Mucosa of stomach (tissue), 1 donor: Measurements from ENCODE around the gene HNRNPL.
"Not testable (repeated sequence)": the region's sequence is repeated elsewhere in the genome, so short reads cannot be mapped to it uniquely, and the experiment has no call there.

ENCODE experiments used
- H3K27me3 ChIP-seq: one replicate; pipeline ENCODE4 v1.7.0; 2013; ENCODE audit warnings: mild to moderate bottlenecking, low read length; ENCODE audit not compliant: control insufficient read depth, insufficient read depth
- H3K36me3 ChIP-seq: one replicate; pipeline ENCODE4 v1.7.0; 2013; ENCODE audit warnings: low read length; ENCODE audit not compliant: control insufficient read depth, insufficient read depth
- H3K4me1 ChIP-seq: one replicate; pipeline ENCODE4 v1.7.0; 2013; ENCODE audit warnings: mild to moderate bottlenecking, low read length; ENCODE audit not compliant: control insufficient read depth, insufficient read depth
- H3K4me3 ChIP-seq: one replicate; pipeline ENCODE4 v1.7.0; 2013; ENCODE audit warnings: low read length
- H3K9ac ChIP-seq: one replicate; pipeline ENCODE4 v1.7.0; 2013; ENCODE audit warnings: mild to moderate bottlenecking, low read length, moderate library complexity
- H3K9me3 ChIP-seq: one replicate; pipeline ENCODE4 v1.7.0; 2013; ENCODE audit warnings: mild to moderate bottlenecking, low read length, moderate library complexity; ENCODE audit not compliant: control insufficient read depth
- donor health status: Pancreatic carcinoma.

HNRNPL gene

GRCh38 chr19:38867171-38867780, 17.5 kb upstream of the HNRNPL start:
- Histone ChIP-seq H3K9ac (no peak overlapping the region), H3K4me3 (no peak overlapping the region), H3K27me3 (no peaks in the 10 kb centered on the region), H3K9me3 (no peaks in the 10 kb centered on the region), H3K36me3 (no peaks in the 10 kb centered on the region), H3K4me1 (peaks cover 44% of the 10 kb centered on the region)

DNA sequence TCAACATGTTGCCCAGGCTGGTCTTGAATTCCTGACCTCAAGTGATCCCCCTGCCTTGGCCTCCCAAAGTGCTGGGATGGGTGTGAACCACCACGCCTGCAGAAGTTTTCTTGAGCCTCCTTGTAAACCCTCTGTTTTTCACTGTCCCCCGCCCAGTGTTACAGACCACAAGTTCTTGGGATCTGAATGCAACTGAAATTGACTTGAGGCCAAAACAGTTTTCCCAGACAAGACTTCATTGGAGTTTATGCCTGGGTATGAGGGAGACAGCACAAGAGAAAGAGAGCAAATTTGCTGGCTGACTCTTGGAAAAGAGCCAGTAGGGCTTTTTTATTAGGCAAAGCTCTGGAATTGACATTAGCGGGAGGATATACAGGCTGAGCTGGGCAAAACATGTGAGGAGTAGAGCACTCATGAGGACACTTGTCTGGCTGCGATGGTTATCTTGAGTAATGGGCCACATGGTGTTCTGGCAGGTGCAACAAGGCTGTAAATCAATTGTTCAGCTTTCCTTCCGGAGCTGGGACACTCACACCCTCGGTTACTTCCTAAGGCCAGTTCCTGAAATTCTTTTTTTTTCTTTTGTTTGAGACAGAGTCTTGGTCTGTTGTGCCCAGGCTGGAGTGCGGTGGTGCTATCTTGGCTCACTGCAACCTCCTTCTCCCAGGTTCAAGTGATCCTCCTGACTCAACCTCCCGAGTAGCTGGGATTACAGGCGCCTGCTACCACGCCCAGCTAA, 12.7 kb upstream of the HNRNPL start:
- no peaks in the 10 kb centered on the region for H3K27me3 ChIP-seq
- no peak overlapping the region for H3K9ac ChIP-seq
- H3K36me3 ChIP-seq = no peaks in the 10 kb centered on the region
- peaks cover 36% of the 10 kb centered on the region for H3K4me1 ChIP-seq
- H3K4me3 ChIP-seq = no peak overlapping the region
- no peaks in the 10 kb centered on the region for H3K9me3 ChIP-seq

- H3K9me3 ChIP-seq = no peaks in the 10 kb centered on the region
- no peaks in the 10 kb centered on the region for H3K27me3 ChIP-seq
- H3K4me3 ChIP-seq = no peak overlapping the region
- H3K9ac ChIP-seq = no peak overlapping the region
- H3K36me3 ChIP-seq = no peaks in the 10 kb centered on the region
- H3K4me1 ChIP-seq = peaks cover 36% of the 10 kb centered on the region
These were observed 11.6 kb upstream of the HNRNPL start for GRCh38 chr19:38861368-38861767.

DNA sequence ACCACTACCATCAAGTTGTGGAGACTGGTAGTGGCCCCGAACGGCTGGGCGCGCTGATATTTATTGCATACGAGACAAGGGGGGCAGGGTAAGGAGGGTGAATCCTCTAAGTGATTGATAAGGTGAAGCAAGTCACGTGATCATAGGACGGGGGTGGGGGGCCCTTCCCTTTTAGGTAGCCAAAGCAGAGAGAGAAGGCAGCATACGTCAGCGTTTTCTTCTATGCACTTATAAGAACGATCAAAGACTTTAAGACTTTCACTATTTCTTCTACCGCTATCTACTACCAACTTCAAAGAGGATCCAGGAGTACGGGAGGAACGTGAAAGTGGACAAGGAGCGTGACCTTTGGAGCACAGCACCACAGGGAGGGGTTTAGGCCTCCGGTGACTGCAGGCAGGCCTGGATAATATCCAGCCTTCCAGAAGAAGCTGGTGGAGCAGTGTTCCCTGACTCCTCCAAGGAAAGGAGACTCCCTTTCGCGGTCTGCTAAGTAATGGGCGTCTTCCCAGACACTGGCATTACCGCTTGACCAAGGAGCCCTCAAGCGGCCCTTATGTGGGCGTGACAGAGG, 9.9 kb upstream of the HNRNPL start:
- not testable (repeated sequence) for H3K9me3 ChIP-seq, H3K4me3 ChIP-seq, H3K9ac ChIP-seq, H3K36me3 ChIP-seq, H3K27me3 ChIP-seq
- peaks cover 21% of the 10 kb centered on the region for H3K4me1 ChIP-seq

- peaks cover 12% of the 10 kb centered on the region for H3K4me1 ChIP-seq
- no peaks in the 10 kb centered on the region for H3K27me3 ChIP-seq
- no peaks in the 10 kb centered on the region for H3K36me3 ChIP-seq
- no peak overlapping the region for H3K9ac ChIP-seq
- no peaks in the 10 kb centered on the region for H3K9me3 ChIP-seq
- no peak overlapping the region for H3K4me3 ChIP-seq
These were observed 7.0 kb upstream of the HNRNPL start for GRCh38 chr19:38856813-38857212.

GRCh38 chr19:38855751-38856150, 6.0 kb upstream of the HNRNPL start:
- H3K9me3 ChIP-seq, H3K9ac ChIP-seq, H3K36me3 ChIP-seq, H3K27me3 ChIP-seq, H3K4me3 ChIP-seq: not testable (repeated sequence)
- peaks cover 19% of the 10 kb centered on the region for H3K4me1 ChIP-seq

- H3K9ac ChIP-seq, H3K27me3 ChIP-seq, H3K9me3 ChIP-seq, H3K4me3 ChIP-seq, H3K36me3 ChIP-seq: not testable (repeated sequence)
- H3K4me1 ChIP-seq = peaks cover 18% of the 10 kb centered on the region
These were observed 5.2 kb upstream of the HNRNPL start for GRCh38 chr19:38854961-38855360.

- H3K4me3 ChIP-seq = peak overlapping the region; percentile 79
- H3K36me3 ChIP-seq = no peaks in the 10 kb centered on the region
- peaks cover 21% of the 10 kb centered on the region for H3K4me1 ChIP-seq
- H3K9ac ChIP-seq = peak overlapping the region; percentile 92
- no peaks in the 10 kb centered on the region for H3K27me3 ChIP-seq
- no peaks in the 10 kb centered on the region for H3K9me3 ChIP-seq
These were observed 3.4 kb upstream of the HNRNPL start for GRCh38 chr19:38853214-38853613.

DNA sequence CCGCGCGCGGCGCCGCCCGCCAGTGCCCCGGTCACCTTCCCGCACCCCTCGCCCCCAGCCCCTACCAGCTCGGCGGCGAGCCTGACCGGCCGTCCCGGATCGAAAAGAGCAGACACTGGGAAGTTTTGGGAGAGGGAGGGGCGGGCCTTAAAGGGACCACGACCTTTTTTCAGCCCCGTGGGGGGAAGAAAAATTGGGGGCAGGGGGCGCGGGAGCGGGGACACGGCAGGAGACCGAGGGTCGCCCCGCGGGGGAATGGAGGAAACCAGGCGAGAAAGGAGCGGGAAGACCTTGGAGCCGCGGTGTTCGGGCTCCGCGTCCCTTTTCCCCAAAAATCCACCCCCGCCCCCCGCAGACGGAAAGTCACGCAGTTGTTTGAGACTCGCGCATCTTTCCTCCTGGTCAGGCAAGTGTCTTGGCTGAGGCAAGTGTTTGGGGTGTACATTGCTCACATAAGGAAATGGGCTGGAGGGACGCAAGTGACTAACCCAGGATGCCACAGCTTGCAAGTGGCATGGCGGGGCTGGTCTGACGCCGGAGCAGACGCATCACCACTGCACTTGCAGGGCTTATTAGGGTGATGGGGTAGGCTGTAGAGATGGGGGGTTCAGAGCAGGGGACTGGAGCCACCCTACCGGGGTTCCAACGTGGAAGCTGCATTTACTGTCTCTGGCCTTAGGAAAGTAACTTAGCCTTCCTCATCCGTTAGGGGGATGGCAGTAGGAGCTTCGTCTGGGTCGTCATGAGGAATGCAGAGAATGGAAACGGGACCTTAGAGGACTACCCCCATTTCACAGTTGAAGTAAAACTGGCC, 2.7 kb upstream of the HNRNPL start:
- H3K27me3 ChIP-seq = no peaks in the 10 kb centered on the region
- H3K4me1 ChIP-seq = peaks cover 28% of the 10 kb centered on the region
- H3K36me3 ChIP-seq = peaks cover 5% of the 10 kb centered on the region
- H3K4me3 ChIP-seq = peak overlapping the region; percentile 79
- H3K9me3 ChIP-seq = no peaks in the 10 kb centered on the region
- H3K9ac ChIP-seq = peak overlapping the region; percentile 92

- Histone ChIP-seq H3K4me3 (peak overlapping the region; percentile 77), H3K27me3 (no peaks in the 10 kb centered on the region), H3K9me3 (no peaks in the 10 kb centered on the region), H3K36me3 (peaks cover 11% of the 10 kb centered on the region), H3K9ac (peak overlapping the region; percentile 92), H3K4me1 (peaks cover 28% of the 10 kb centered on the region)
These were observed 1.9 kb upstream of the HNRNPL start for GRCh38 chr19:38851622-38852230.

DNA sequence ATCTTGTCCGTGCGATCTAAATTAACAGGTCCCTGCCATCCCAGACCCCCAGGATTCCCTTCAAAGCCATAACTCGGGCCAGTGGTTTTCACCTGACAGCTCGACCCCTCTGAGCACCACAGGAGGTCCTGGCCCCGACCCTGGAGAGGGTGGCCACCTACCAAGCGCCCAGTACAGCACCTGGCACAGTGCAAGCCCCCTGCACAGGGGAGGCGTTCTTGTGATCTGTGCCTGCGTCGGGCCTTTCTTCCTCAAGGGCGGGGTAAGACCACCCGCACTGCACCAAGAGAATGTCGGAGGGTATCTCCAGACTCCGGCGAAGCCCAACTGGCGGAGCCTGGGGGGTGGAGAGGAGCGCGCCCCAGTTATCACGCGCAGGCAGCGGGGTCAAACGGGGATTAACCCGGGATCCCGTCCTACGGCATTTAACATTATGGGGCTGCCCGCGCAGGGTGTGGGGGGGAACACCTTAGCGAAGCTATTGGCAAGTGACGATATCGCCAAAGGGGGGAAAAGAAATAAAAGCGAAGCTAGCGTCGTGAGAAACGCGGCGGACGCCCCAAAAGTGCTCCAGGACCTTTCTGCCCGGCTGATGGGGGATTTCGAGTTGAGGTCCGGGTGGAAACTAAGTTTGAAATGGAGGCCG, 1.3 kb upstream of the HNRNPL start:
- no peaks in the 10 kb centered on the region for H3K9me3 ChIP-seq
- no peaks in the 10 kb centered on the region for H3K27me3 ChIP-seq
- H3K9ac ChIP-seq = peak overlapping the region; percentile 79
- H3K4me1 ChIP-seq = peaks cover 28% of the 10 kb centered on the region
- peaks cover 14% of the 10 kb centered on the region for H3K36me3 ChIP-seq
- peak overlapping the region; percentile 77 for H3K4me3 ChIP-seq
